Fibroblast of villous mesenchyme (primary cell): Measurements from ENCODE around the gene ADCK1. TPM values are rescaled to one million over a fixed set of nuclear protein-coding genes. Genes with fewer than 3 reads are reported as not detected.

Source experiments
- DNase-seq: peaks from one replicate; pipeline ENCODE4 v3.0.0-alpha.2; 2010; ENCODE audit warnings: low read depth
- H3K4me3 ChIP-seq: 2 replicates; pipeline ENCODE4 v1.5.1; 2011; ENCODE audit warnings: low read depth, mild to moderate bottlenecking, low read length
- small RNA-seq: library from RNA; depleted of rRNA; stranded (forward); fragments of <200 nt; gene quantifications from one replicate; pipeline ENCODE3, GENCODE V24; 2012
- total RNA-seq: library from RNA; depleted of rRNA; stranded (reverse); fragments of >200 nt; gene quantifications from 2 replicates; pipeline ENCODE4 v1.2.3, GENCODE V29; 2012
- TF ChIP-seq, protein P1 (sequence below): IDR thresholded peaks from 2 replicates; pipeline ENCODE4 v1.5.1; 2012; ENCODE audit warnings: low read depth, mild to moderate bottlenecking, low read length; ENCODE audit not compliant: insufficient read depth

The ADCK1 gene
- total RNA-seq, 1 donor: 6.5 TPM

DNA sequence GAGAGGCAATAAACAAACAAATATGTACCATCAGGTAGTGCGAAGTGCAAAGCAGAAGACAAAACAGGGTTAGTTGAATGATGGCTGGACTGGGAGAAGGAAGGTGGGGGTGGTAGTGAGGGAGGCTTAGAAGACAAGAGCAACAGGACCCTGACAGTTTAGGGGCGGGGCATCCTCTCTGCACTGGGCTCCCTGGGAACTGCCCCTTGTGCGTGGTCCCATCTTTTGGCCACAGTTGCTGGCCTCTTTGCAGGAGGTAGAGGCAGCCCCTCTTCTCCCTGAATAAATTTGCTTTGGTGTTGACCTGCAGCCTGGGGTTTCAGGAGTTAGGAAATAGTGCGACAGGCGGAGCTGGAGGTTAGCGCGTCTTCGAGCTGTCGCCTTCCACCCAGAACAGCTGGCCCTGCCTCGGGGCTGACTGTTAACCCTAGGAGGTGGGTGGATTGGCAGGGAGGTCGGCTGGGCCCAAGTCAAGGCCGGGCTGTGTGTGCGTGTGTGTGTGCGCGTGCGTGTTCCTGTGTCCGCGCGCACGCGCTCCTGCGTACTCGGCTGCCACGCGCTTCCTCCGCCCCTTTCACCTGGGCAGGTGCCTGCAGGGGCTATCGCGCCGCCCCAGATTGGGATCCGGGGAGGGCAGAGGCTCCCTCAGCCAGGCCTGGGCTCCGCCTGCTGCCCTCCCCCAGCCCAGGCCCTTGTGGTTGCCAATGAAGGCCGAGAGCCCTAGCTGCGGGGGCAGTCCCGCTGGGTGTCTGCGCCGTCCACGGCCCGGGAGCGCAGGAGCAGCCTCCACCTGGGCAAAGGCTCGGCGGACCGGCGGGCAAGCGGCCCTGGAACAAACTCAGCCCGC, 180.8 kb downstream of the ADCK1 start:
- no peak overlapping the region for H3K4me3 ChIP-seq
- DNase-seq: no peak

More for the DNA sequence above, 180.8 kb downstream of the ADCK1 start:
- TF ChIP-seq, protein P1, sequence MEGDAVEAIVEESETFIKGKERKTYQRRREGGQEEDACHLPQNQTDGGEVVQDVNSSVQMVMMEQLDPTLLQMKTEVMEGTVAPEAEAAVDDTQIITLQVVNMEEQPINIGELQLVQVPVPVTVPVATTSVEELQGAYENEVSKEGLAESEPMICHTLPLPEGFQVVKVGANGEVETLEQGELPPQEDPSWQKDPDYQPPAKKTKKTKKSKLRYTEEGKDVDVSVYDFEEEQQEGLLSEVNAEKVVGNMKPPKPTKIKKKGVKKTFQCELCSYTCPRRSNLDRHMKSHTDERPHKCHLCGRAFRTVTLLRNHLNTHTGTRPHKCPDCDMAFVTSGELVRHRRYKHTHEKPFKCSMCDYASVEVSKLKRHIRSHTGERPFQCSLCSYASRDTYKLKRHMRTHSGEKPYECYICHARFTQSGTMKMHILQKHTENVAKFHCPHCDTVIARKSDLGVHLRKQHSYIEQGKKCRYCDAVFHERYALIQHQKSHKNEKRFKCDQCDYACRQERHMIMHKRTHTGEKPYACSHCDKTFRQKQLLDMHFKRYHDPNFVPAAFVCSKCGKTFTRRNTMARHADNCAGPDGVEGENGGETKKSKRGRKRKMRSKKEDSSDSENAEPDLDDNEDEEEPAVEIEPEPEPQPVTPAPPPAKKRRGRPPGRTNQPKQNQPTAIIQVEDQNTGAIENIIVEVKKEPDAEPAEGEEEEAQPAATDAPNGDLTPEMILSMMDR: no peak

Small RNA genes lying within 50 kb of the gene (small RNA-seq; reads per million reads assigned to genes)
- not detected for gene RF00019

Other genes with a start within 250 kb of the ADCK1 start
- 38.3 and 48.4 TPM in 2 replicates for gene SPTLC2, start 183.5 kb upstream of the ADCK1 start, total RNA-seq
- 8.7 and 11.7 TPM in 2 replicates for gene ALKBH1, start 92.1 kb upstream of the ADCK1 start, total RNA-seq
- gene SLIRP, start 92.0 kb upstream of the ADCK1 start, total RNA-seq: 108 and 134 TPM in 2 replicates
- 56.6 and 58.9 TPM in 2 replicates for gene SNW1, start 39.0 kb upstream of the ADCK1 start, total RNA-seq